Measurements from ENCODE around the gene KICS2. TPM values are rescaled to one million over a fixed set of nuclear protein-coding genes. Genes with fewer than 3 reads are reported as not detected.

KICS2 gene
- total RNA-seq, 1 donor from 2014 or later, result 3.8 TPM

- ATAC-seq (no peak), DNase-seq (ENCODE audit: missing footprints) (no peak)
- intact Hi-C loops (cut with DNase I), result loop anchor here (5.0 kb wide), 1 partner anchor 73 kb away; no protein-coding TSS in a partner anchor
Observed at GRCh38 chr12:64184216-64184615, 37.9 kb downstream of the KICS2 start.

DNA sequence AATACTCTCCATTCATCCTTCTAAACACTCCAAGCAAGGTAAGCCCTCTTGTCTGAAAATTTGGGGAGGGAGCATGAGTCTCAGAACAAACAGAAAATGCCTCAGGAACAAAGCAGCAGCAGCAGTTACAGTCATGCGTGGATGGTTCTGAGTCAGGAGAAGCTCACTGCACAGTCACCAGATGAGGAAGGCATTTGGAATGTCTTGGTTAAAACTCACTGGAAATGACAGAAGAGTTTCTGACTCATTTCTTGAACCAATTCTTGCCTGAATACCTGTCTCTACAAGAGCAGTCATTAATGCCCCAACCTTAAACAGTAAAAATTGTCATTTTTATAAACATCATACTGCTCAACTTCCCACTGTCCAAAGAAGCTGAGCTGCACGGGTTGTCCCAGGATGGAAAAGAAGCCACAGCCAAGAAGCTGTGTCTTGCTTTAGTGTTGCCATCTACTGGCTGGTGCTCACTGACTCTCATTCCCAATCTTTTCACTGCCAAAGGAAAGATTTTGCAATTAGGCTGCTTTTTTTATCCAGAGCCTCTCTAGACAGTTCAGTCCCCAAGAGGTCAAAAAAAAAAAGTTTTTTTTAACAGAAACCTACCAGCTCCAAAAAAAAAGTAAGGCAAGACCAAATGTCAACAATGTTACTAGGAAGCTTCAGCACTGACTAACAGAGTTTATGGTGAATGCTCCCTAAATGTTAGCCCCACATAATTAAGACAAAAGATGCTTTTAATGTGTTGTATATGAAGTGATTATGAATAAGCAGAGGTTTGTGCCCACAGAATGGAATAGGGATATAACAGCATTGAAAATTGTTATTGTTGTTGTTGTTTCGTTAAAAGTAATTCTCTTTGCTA, 40.4 kb downstream of the KICS2 start:
- DNase-seq (ENCODE audit: missing footprints), result no peak
- intact Hi-C loops (cut with DNase I), result loop anchor here (2.0 to 5.0 kb wide), 2 partner anchors 76 to 337 kb away; partner anchors contain the start of gene SRGAP1
- peak; percentile 90 for ATAC-seq

GRCh38 chr12:64180951-64181350, 41.1 kb downstream of the KICS2 start:
- intact Hi-C loops (cut with DNase I), result loop anchor here (2.0 to 5.0 kb wide), 2 partner anchors 76 to 336 kb away; partner anchors contain the start of gene SRGAP1
- DNase-seq (ENCODE audit: missing footprints) (no peak), ATAC-seq (peak; percentile 87)

GRCh38 chr12:64178122-64178521, 44.0 kb downstream of the KICS2 start:
- DNase-seq (ENCODE audit: missing footprints) (no peak), ATAC-seq (no peak)
- intact Hi-C loops (cut with DNase I), result loop anchor here (10.0 kb wide), 1 partner anchor 73 kb away; no protein-coding TSS in a partner anchor

DNA sequence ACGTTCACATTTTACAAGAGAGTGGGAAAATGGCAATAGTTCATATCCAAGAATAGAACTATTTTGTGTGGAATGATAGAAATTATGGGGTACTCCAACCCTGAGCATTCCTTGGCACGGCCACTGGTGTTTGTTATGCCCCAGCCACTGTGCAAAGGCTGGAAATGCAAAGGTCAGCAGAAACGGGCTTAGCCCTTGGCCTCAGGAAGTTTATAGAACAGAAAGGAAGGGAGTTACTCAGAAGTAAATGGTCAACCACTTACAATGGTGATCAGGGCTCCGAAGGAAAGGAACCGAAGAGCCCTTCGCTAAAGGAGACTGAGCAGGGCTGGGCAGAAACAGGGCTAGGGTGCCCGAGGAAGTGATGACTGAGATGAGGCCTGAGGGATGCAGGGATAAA, 45.1 kb downstream of the KICS2 start:
- intact Hi-C loops (cut with DNase I), result loop anchor here (10.0 kb wide), 1 partner anchor 72 kb away; no protein-coding TSS in a partner anchor
- no peak for ATAC-seq

DNA sequence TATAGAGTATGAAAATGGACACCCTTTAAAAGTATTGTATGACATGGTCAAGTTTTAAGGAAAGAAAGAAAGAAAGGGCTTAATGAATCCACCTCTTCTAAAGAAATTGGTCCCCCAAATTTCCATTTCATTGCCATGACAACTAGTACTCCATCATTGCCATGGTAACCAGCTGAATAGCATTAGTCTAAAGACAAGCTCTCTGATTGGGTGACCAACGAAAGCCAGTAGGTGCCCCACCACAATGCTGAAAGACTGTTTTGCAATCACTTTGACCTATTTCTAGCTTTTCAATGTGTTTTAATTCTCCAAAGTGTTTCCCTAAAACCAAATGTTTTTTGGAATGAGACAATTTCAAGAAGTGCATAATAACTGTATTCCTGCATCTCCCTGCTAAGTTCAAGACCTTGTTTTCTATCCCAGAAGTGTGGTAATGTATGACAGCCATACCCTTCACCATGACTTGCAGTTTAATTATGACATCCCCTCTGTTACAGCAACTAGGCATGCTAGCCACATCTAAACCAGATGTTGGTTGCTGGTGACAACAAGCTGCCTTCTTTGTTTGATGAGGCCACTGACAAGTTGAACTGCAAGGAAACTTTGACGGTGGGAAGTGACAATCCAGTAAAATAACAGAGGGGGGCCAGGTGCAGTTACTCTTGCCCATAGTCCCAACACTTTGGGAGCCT, 46.7 kb downstream of the KICS2 start:
- peak; percentile 42 for ATAC-seq
- intact Hi-C loops (cut with DNase I), result loop anchor here (10.0 kb wide), 1 partner anchor 71 kb away; no protein-coding TSS in a partner anchor
- DNase-seq (ENCODE audit: missing footprints), result no peak

More for the DNA sequence above, 45.1 kb downstream of the KICS2 start:
- DNase-seq (ENCODE audit: missing footprints), result no peak

- ATAC-seq, result no peak
- intact Hi-C loops (cut with DNase I), result loop anchor here (10.0 kb wide), 1 partner anchor 69 kb away; no protein-coding TSS in a partner anchor
- DNase-seq (ENCODE audit: missing footprints), result no peak
Observed at GRCh38 chr12:64173456-64173855, 48.6 kb downstream of the KICS2 start.

Other genes starting within 250 kb of the KICS2 start
- not detected for gene C12orf56, start 168.5 kb upstream of the KICS2 start, total RNA-seq
- gene XPOT, start 182.1 kb upstream of the KICS2 start, total RNA-seq, result 25.4 TPM
- gene TBK1, start 229.8 kb upstream of the KICS2 start, total RNA-seq, result 11.9 TPM

Data from Right ventricle myocardium inferior (tissue), 1 donor.